GM18498 (cell line): ENCODE data around the gene CACNA2D1.

ENCODE experiments used
- ATAC-seq: cut with Tn5 transposase; IDR thresholded peaks from one replicate; pipeline ENCODE4 v1.9.1; 2021; ENCODE audit warnings: mild to moderate bottlenecking, moderate library complexity; ENCODE audit not compliant: unreplicated experiment

The CACNA2D1 gene

GRCh38 chr7:82234457-82235049, 209.0 kb downstream of the CACNA2D1 start:
- ATAC-seq = no peak

GRCh38 chr7:82230811-82231581, 212.6 kb downstream of the CACNA2D1 start:
- ATAC-seq = no peak

GRCh38 chr7:82229164-82229563, 214.4 kb downstream of the CACNA2D1 start:
- no peak for ATAC-seq

GRCh38 chr7:82226191-82226590, 217.4 kb downstream of the CACNA2D1 start:
- no peak for ATAC-seq

- no peak for ATAC-seq
Measured at GRCh38 chr7:82224529-82224928, 219.0 kb downstream of the CACNA2D1 start.

GRCh38 chr7:82223580-82223979, 220.0 kb downstream of the CACNA2D1 start:
- no peak for ATAC-seq

GRCh38 chr7:82221152-82221674, 222.4 kb downstream of the CACNA2D1 start:
- no peak for ATAC-seq

- ATAC-seq = no peak
Measured at GRCh38 chr7:82212466-82212865, 231.1 kb downstream of the CACNA2D1 start.

- no peak for ATAC-seq
Measured at GRCh38 chr7:82211333-82211732, 232.2 kb downstream of the CACNA2D1 start.

- ATAC-seq = no peak
Measured at GRCh38 chr7:82210416-82211184, 233.0 kb downstream of the CACNA2D1 start.

GRCh38 chr7:82209179-82209747, 234.3 kb downstream of the CACNA2D1 start:
- no peak for ATAC-seq

- ATAC-seq = no peak
Measured at GRCh38 chr7:82204694-82205093, 238.9 kb downstream of the CACNA2D1 start.

GRCh38 chr7:82202965-82203364, 240.6 kb downstream of the CACNA2D1 start:
- ATAC-seq = no peak

GRCh38 chr7:82202107-82202506, 241.5 kb downstream of the CACNA2D1 start:
- no peak for ATAC-seq

GRCh38 chr7:82200601-82201000, 243.0 kb downstream of the CACNA2D1 start:
- ATAC-seq = no peak

- ATAC-seq = no peak
Measured at GRCh38 chr7:82194016-82194643, 249.4 kb downstream of the CACNA2D1 start.

GRCh38 chr7:82188636-82189035, 254.9 kb downstream of the CACNA2D1 start:
- no peak for ATAC-seq

GRCh38 chr7:82185443-82185842, 258.1 kb downstream of the CACNA2D1 start:
- ATAC-seq = no peak

GRCh38 chr7:82183634-82184033, 259.9 kb downstream of the CACNA2D1 start:
- no peak for ATAC-seq

GRCh38 chr7:82179311-82179710, 264.3 kb downstream of the CACNA2D1 start:
- ATAC-seq = no peak

- no peak for ATAC-seq
Measured at GRCh38 chr7:82175319-82175718, 268.3 kb downstream of the CACNA2D1 start.
